Nephron (organoid): ENCODE results near the gene CLIC5.

Experiments
- H3K27ac Mint-ChIP-seq, 3 experiments: 2 replicates each; pipeline ENCODE4 v1.8.0; 2020; ENCODE audit warnings: mixed read lengths in 3 of 3, mild to moderate bottlenecking in 2 of 3, moderate library complexity in 1 of 3
- H3K27me3 Mint-ChIP-seq: 2 replicates; pipeline ENCODE4 v1.8.0; 2021; ENCODE audit warnings: low read depth, mild to moderate bottlenecking, moderate library complexity, mixed read lengths
- H3K36me3 Mint-ChIP-seq: 2 replicates; pipeline ENCODE4 v1.8.0; 2020; ENCODE audit warnings: low read depth, mixed read lengths
- H3K4me1 Mint-ChIP-seq: 2 replicates; pipeline ENCODE4 v1.8.0; 2020; ENCODE audit warnings: mixed read lengths
- H3K4me3 Mint-ChIP-seq, 3 experiments: 2 replicates each; pipeline ENCODE4 v1.8.0; 2020; ENCODE audit warnings: mild to moderate bottlenecking in 3 of 3, mixed read lengths in 3 of 3, moderate library complexity in 2 of 3
- H3K9me3 Mint-ChIP-seq: 2 replicates; pipeline ENCODE4 v1.8.0; 2020; ENCODE audit warnings: mixed read lengths
- TF ChIP-seq, protein P1 (sequence below), 3 experiments: fragments of 200-600 bp; sonication (generic); IDR thresholded peaks; one replicate each; pipeline ENCODE4 v1.5.0; 2021; ENCODE audit warnings: antibody characterized with exemption in 3 of 3; ENCODE audit not compliant: unreplicated experiment in 3 of 3

The CLIC5 gene

DNA sequence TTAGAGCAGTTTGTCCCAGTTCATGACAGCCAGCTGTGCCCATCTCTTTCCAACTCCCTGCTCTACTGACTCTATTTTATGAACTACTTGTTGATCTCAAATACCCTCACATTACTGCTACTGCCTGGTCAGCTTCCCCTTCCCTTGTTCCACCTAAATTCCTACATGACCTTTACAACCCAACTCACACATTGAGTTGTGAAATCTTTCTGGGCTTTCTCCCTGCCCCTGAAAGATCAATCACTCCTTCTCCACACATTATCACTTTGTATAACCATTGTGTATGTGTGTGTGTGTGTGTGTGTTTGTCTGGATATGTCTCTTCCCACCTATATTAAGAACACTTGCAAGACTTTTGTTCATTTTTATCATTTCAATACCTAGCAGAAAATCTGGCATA lies 42.1 kb upstream of the CLIC5 start:
- Mint-ChIP-seq H3K4me3 (no peak overlapping the region), H3K4me1 (peaks cover 8% of the 10 kb centered on the region), H3K36me3 (no peaks in the 10 kb centered on the region), H3K27me3 (no peaks in the 10 kb centered on the region), H3K27ac (no peak overlapping the region), H3K9me3 (peaks cover 11% of the 10 kb centered on the region)
- TF ChIP-seq, protein P1, sequence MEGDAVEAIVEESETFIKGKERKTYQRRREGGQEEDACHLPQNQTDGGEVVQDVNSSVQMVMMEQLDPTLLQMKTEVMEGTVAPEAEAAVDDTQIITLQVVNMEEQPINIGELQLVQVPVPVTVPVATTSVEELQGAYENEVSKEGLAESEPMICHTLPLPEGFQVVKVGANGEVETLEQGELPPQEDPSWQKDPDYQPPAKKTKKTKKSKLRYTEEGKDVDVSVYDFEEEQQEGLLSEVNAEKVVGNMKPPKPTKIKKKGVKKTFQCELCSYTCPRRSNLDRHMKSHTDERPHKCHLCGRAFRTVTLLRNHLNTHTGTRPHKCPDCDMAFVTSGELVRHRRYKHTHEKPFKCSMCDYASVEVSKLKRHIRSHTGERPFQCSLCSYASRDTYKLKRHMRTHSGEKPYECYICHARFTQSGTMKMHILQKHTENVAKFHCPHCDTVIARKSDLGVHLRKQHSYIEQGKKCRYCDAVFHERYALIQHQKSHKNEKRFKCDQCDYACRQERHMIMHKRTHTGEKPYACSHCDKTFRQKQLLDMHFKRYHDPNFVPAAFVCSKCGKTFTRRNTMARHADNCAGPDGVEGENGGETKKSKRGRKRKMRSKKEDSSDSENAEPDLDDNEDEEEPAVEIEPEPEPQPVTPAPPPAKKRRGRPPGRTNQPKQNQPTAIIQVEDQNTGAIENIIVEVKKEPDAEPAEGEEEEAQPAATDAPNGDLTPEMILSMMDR (IDR thresholded peaks at IDR 0.05; ENCODE audit: unreplicated experiment in 3 of 3): no peak

DNA sequence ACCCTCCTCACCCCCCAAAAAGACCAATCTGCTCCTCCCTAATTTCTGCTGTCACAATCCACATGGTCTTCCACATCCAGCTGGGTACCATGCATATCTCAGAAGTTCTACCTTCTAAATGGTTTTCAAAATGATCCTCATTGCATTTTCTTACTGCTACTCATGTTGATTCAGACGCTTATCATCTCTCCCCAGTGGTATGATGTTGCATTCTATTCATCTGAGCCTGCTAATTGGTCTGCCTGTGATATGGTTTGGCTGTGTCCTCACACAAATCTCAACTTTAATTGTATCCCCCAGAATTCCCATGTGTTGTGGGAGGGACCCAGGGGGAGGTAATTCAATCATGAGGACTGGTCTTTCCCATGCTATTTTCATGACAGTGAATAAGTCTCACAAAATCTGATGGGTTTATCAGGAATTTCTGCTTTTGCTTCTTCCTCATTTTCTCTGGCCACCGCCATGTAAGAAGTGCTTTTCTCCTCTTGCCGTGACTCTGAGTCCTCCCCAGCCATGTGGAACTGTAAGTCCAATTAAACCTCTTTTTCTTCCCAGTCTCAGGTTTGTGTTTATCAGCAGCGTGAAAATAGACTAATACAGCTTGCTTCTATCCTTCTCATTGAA lies 41.4 kb upstream of the CLIC5 start:
- Mint-ChIP-seq H3K4me1 (peaks cover 8% of the 10 kb centered on the region), H3K27ac (no peak overlapping the region), H3K4me3 (no peak overlapping the region), H3K27me3 (no peaks in the 10 kb centered on the region), H3K36me3 (no peaks in the 10 kb centered on the region), H3K9me3 (peaks cover 11% of the 10 kb centered on the region)
- TF ChIP-seq, protein P1 (IDR thresholded peaks at IDR 0.05; ENCODE audit: unreplicated experiment in 3 of 3): no peak

DNA sequence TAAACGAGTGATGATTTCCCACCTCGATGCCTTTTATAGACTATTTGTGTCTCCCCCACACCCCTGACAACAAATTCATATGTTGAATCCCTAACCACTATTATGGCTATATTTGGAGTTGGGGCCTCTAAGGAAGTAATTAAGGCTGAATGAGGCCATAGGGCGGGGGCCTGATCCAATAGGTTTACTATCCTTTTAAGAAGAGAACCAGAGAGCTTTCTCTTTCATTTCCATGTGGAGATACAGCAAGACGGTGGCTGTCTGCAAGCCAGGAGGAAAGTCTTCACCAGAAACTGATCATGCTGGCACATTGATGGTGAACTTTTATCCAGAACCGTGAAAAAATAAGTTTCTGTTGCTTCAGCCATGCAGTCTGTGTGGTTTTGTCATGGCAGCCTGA lies 38.9 kb upstream of the CLIC5 start:
- no peak overlapping the region for H3K4me3 Mint-ChIP-seq
- no peak overlapping the region for H3K27ac Mint-ChIP-seq
- TF ChIP-seq, protein P1 (IDR thresholded peaks at IDR 0.05; ENCODE audit: unreplicated experiment in 3 of 3): no peak
- H3K4me1 Mint-ChIP-seq: peaks cover 8% of the 10 kb centered on the region
- no peaks in the 10 kb centered on the region for H3K27me3 Mint-ChIP-seq
- H3K36me3 Mint-ChIP-seq: no peaks in the 10 kb centered on the region
- H3K9me3 Mint-ChIP-seq: peaks cover 11% of the 10 kb centered on the region

DNA sequence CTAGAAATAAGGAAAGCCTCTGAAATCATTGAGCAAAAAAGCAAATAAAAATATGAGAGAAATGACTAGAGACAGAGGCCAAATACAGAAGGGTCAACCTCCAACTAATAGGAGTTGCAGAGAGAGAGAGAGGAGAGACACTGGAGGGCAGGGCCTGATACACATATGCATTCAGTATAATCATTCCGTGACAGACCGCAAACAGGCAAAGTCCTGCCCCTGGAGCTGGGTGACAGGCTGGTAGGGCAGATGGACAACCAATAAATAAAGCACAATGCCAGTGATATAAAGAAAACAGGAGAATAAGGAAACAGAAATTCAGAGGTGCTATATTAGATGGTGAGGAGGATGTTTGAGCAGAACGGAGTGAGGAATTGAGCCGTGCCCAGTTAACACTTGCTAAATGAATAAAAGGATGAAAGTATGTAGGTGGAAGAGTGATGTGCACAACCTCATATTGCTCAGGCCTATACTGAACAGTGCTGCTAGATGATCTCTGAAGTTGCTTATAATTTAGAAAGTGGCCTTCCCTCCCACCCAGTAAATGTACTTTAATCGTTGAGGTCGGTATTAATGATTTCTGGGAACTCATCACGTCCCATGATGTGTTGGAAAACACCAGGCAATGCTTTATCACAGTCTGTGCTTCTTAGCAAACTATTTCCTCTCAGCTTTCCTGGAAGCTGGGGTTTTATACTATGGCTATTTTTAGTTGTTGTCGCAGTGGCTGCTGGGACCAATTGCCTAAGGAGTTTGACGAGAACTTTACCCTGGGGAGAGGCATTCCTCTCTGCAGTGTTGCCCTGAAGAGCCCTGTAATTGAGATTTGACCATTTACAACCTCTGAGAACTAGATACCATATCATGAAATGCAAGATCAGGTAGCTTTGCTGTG lies 37.6 kb upstream of the CLIC5 start:
- TF ChIP-seq, protein P1 (IDR thresholded peaks at IDR 0.05; ENCODE audit: unreplicated experiment in 3 of 3): no peak
- H3K4me1 Mint-ChIP-seq: peaks cover 8% of the 10 kb centered on the region
- H3K27me3 Mint-ChIP-seq: no peaks in the 10 kb centered on the region
- H3K4me3 Mint-ChIP-seq: no peak overlapping the region
- no peaks in the 10 kb centered on the region for H3K36me3 Mint-ChIP-seq
- peaks cover 11% of the 10 kb centered on the region for H3K9me3 Mint-ChIP-seq
- H3K27ac Mint-ChIP-seq: peak overlapping the region in 1 of 3 experiments; percentile 5

DNA sequence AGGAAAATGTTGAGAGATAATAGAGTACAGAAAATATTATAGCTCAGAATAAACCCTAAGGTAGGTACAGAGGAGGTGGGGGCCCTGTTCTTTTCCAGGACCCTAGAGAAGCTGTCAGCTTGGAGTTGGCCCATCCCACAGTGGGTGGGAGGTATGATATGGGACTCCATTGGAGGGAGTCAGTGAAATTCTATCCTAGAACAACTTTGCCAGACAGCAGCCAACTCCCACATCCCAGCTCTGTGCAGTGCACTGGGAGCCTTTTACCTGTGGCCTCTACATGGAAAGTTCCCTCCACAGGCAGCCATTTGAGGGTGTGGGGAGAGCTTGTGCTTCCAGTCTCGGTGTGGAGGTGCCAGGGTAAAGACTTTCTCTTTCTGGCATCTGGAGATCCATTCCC lies 36.8 kb upstream of the CLIC5 start:
- Mint-ChIP-seq H3K36me3 (no peaks in the 10 kb centered on the region), H3K4me1 (peaks cover 8% of the 10 kb centered on the region), H3K27ac (no peak overlapping the region), H3K27me3 (no peaks in the 10 kb centered on the region), H3K9me3 (peaks cover 11% of the 10 kb centered on the region), H3K4me3 (no peak overlapping the region)
- TF ChIP-seq, protein P1 (IDR thresholded peaks at IDR 0.05; ENCODE audit: unreplicated experiment in 3 of 3): no peak
